Fibroblast of pulmonary artery (primary cell): ENCODE results near the gene RNF135.
"Not testable (repeated sequence)": the region's sequence is repeated elsewhere in the genome, so short reads cannot be mapped to it uniquely, and the experiment has no call there.

Experiments
- DNase-seq: peaks from one replicate; pipeline ENCODE4 v3.0.0-alpha.2; 2010; ENCODE audit warnings: low read depth
- H3K4me3 ChIP-seq: replicated peaks from 2 replicates; pipeline ENCODE4 v1.5.1; 2011; ENCODE audit warnings: low read depth, mild to moderate bottlenecking, control low read depth, low read length, moderate library complexity
- CTCF ChIP-seq: IDR thresholded peaks from 2 replicates; pipeline ENCODE4 v1.5.1; 2011; ENCODE audit warnings: mild to moderate bottlenecking, control low read depth, low read length, inconsistent platforms; ENCODE audit errors: missing control alignments

RNF135 gene

GRCh38 chr17:30957741-30958140 is 13.1 kb upstream of the RNF135 start:
- no peak for DNase-seq
- no peak overlapping the region for H3K4me3 ChIP-seq
- TF ChIP-seq CTCF, result no peak

DNA sequence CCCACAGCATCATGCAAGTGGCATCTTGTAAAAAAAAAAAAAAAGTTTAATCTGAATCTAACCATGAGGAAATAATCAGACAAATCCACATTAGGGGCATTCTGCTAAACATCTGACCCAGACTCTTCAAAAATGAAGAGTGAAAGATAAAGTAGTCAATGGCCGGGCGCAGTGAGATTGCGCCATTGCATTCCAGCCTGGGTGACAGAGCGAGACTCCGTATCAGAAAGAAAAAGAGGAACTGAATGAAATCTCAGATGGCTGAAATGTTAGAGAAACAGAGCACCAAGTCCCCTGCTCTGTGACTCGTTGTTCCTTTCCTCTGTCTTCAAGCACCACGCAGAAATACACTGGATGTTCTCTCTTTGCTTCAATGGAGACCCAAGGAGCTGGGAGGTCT is 12.7 kb upstream of the RNF135 start:
- DNase-seq, result peak; percentile 19
- no peak for TF ChIP-seq CTCF
- no peak overlapping the region for H3K4me3 ChIP-seq

- TF ChIP-seq CTCF, result no peak
- peak; percentile 40 for DNase-seq
- H3K4me3 ChIP-seq, result no peak overlapping the region
Measured at GRCh38 chr17:30961209-30962188, 9.3 kb upstream of the RNF135 start.

GRCh38 chr17:30964312-30964711 is 6.5 kb upstream of the RNF135 start:
- DNase-seq, H3K4me3 ChIP-seq: not testable (repeated sequence)

- no peak for TF ChIP-seq CTCF
- no peak overlapping the region for H3K4me3 ChIP-seq
- DNase-seq, result peak; percentile 31
Measured at GRCh38 chr17:30964876-30965275, 6.0 kb upstream of the RNF135 start.

- no peak for TF ChIP-seq CTCF
- no peak overlapping the region for H3K4me3 ChIP-seq
- DNase-seq, result no peak
Measured at GRCh38 chr17:30965686-30966085, 5.2 kb upstream of the RNF135 start.

DNA sequence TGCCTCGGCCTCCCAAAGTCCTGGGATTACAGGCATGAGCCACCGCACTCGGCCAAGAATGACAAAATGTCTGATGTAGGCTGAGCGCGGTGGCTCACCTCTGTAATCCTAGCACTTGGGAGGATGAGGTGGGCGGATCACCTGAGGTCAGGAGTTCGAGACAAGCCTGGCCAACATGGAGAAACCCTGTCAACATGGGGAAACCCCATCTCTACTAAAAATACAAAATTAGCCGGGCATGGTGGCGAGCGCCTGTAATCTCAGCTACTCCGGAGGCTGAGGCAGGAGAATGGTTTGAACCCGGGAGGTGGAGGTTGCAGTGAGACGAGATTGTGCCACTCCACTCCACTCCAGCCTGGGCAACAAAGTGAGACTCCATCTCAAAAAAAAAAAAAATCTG is 2.9 kb upstream of the RNF135 start:
- not testable (repeated sequence) for H3K4me3 ChIP-seq, DNase-seq
